NCI-H1105 treated with DMSO at 0.1 percent for 48 hours (cell line): ENCODE results near the gene TMEM141.
"Not testable (repeated sequence)": the region's sequence is repeated elsewhere in the genome, so short reads cannot be mapped to it uniquely, and the experiment has no call there.

Source experiments
- DNase-seq: peaks from one replicate; lab custom pipeline; 2025; lab: John Stamatoyannopoulos, UW

The TMEM141 gene

DNA sequence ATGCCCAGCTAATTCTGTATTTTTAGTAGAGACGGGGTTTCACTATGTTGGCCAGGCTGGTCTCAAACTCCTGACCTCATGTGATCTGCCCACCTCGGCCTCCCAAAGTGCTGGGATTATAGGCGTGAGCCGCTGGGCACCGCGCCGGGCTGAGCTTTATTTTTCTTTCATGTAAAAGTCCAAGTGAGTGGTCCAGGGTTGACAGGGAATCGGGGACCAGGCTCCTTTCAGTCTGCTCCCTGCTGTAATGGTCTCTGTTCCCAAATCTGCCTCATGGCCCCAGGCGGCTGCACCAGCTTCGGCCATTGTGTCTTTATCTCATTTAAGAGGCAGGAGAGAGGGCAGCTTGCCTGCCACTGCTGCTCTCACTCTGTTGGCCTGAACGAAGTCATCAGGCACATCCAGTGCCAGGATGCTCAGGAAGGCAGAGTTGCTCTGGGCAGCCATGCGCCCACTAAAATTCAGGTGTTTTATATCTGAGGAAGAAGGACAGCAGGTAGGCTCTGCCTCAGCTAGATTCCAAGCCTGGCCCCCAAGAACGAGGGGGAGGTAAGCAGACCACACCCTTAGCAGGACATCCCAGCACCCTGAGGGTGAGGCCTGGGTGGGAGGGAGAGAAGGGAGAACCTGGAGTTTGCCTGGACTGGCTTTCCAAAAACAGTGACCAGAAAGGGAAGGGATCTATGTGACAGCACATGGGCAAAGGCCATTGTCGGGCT, 3.3 kb downstream of the TMEM141 start:
- no peak for DNase-seq

DNA sequence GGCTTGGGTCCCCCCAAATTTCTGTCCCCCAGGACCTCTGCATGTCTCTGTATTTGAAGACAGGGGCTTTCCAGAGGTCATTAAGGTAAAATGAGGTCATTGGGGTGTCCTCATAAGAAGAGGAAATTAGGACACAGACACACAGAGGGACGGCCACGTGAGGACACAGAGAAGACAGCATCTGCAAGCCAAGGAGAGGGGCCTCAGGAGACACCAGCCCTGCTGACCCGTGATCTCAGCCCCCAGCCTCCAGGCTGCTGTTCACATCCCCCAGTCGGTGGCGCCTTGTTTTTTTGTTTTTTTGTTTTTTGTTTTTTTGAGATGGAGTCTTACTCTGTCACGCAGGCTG, 3.8 kb downstream of the TMEM141 start:
- DNase-seq, result no peak

DNA sequence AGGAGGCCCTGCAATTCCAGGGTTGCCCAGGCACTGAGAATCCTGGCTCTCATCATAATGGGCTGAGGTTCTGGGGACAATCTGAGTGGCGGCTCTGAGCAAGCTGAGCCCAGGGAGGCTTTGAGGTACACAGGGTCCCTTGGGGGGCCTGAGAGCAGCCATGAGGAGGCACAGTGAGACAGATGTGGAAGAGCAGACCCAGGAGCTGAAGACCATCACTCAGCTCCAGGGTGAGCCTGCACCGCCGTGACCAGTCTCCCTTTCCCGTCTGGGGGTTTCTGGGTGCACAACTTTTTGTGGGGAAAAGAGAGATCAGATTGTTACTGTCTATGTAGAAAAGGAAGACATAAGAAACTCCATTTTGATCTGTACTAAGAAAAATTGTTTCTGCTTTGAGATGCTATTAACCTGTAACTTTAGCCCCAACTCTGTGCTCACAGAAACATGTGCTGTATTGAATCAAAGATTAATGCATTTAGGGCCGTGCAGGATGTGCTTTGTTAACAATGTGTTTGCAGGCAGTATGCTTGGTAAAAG, 5.2 kb downstream of the TMEM141 start, which contains the start of gene CCDC183:
CCDC183 (plus strand) TSS at position 101 of the 537 bp plus-strand sequence; CDS start at position 161, 60 bp downstream.
- DNase-seq, result no peak

DNA sequence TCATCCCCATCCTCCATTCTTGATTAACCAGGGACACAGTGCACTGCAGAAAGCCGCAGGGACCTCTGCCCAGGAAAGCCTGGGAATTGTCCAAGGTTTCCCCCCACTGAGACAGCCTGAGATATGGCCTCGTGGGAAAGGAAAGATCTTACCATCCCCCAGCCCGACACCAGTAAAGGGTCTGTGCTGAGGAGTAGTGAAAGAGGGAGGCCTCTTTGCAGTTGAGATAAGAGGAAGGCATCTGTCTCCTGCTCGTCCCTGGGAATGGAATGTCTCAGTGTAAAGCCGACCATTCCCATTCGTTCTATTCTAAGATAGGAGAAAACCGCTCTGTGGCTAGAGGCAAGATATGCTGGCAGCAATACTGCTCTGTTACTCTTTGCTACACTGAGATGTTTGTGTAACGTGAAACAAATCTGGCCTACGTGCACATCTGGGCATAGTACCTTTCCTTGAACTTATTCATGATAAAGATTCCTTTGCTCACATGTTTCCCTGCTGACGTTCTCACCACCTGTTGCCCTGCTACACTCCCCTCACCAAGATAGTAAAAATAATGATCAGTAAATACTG, 5.7 kb downstream of the TMEM141 start:
- not testable (repeated sequence) for DNase-seq

DNA sequence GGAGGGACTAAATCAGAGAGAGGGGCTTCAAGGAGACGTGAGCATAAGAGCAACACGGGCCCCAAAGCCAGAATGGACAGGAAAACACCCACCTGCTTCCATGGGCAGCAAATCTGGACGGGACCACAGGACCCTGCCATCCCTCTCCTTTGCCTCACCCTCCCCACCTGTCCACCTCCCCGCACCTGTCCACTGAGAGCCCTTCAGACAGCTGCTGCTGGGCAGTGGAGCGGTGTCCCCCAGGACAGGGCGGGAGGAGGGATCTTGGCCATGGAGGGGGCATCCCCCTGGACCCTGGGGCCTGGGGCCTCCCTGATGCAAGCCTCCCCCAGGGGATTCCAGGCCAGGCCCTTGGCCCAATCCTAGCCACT, 7.5 kb downstream of the TMEM141 start:
- DNase-seq, result no peak

DNA sequence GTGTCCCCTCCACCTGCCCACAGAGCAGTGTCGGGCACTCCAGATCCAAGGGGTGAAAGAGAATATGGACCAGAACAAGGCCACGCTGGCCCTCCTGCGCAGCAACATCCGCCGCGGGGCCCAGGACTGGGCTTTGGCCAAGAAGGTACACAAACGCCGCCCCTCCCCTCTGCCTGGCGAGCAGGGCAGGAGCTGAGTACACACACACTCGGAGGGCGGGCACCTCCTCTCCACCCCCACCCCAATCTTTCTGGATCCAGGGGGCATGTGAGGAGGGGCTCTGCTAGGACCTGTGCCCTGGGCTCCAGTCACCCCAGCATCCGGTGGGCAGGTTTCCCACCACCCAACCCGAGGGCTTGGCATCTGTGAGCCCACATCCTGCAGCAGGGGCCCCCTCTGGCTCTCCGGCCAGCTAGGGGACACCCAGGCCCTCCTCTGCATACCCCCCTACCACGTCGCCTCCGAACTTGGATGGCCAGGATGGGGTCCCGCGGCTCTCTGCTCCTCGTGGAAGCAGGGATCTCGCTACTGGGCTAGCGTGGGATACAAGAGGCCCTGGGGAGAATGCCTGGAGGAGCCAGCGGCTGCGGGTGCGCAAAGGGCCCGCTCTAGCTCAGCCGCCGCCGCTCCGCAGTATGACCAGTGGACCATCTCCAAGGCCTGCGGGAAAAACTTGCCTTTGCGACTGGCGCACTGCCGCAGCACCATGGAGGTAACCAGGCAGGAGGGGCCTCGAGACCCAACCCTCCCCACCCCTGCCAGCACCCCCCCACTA, 8.1 kb downstream of the TMEM141 start:
- DNase-seq, result peak; percentile 38

DNA sequence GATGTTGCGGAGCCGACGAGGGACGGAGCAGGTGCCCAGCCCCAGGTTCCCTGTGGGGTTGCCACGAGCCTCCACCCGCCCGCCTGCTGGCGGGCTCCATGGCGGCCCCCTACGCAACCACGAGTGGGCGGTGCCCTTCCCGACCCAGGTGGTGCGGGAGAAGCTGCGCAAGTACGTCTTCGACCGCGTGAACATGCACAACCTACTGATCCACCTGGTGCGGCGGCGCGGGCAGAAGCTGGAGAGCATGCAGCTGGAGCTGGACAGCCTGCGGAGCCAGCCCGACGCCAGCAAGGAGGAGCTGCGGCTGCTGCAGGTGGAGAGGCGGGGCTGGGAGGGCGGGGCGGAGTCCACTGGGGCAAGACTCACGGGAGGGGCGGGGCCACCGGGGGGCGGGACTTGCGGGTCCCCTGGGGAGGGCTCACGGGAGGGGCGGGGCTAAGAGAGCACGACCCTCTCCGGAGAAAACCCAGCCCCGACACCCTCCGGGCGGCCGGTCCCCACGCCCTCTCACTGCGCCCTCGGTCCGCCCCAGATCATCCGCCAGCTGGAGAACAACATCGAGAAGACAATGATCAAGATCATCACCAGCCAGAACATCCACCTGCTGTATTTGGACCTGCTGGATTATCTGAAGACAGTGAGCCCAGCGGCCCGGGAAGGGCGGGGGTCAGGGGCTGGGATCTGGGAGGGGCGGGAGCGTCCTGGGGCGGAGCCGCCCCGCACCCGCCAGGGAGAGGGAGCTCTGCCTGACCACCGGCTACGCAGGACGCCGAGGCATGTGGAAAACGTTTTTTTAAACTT, 8.9 kb downstream of the TMEM141 start:
- peak; percentile 93 for DNase-seq

DNA sequence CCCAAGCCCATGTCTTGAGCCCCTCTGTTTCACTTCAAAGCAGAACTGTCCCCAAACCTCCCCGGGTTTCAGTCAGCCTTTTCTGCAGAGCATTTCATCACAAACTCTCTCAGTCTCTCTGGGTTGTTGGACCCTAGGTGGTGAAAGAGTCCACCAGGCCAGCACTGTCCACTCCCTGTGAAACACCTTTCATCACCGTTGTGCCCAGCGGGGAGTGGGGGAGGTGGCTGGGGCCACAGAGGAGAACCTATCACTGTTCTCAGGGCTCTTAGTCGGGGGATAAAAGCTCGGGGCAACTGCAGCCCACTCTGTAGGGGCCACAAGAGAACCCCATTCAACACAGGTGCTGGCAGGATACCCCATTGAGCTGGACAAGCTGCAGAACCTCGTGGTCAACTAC, 11.2 kb downstream of the TMEM141 start:
- DNase-seq, result no peak

DNA sequence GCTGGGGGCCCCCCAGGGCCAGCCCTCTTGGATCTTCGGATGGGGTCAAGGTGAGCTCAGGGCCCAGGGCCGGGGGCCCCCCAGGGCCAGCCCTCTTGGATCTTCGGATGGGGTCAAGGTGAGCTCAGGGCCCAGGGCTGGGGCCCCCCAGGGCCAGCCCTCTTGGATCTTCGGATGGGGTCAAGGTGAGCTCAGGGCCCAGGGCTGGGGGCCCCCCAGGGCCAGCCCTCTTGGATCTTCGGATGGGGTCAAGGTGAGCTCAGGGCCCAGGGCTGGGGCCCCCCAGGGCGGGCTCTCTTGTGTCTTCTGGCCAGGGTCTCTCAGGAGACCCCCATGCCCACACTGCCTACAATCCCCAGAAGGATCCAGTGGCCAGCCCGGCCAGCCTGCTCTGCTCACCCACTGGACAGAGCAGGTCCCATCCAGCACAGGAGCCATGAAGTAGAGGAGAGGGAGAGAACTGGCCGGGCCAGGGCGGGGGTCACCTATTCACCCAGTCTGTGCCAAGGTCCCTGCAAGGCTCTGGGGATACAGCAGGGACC, 11.9 kb downstream of the TMEM141 start:
- DNase-seq, result not testable (repeated sequence)

DNA sequence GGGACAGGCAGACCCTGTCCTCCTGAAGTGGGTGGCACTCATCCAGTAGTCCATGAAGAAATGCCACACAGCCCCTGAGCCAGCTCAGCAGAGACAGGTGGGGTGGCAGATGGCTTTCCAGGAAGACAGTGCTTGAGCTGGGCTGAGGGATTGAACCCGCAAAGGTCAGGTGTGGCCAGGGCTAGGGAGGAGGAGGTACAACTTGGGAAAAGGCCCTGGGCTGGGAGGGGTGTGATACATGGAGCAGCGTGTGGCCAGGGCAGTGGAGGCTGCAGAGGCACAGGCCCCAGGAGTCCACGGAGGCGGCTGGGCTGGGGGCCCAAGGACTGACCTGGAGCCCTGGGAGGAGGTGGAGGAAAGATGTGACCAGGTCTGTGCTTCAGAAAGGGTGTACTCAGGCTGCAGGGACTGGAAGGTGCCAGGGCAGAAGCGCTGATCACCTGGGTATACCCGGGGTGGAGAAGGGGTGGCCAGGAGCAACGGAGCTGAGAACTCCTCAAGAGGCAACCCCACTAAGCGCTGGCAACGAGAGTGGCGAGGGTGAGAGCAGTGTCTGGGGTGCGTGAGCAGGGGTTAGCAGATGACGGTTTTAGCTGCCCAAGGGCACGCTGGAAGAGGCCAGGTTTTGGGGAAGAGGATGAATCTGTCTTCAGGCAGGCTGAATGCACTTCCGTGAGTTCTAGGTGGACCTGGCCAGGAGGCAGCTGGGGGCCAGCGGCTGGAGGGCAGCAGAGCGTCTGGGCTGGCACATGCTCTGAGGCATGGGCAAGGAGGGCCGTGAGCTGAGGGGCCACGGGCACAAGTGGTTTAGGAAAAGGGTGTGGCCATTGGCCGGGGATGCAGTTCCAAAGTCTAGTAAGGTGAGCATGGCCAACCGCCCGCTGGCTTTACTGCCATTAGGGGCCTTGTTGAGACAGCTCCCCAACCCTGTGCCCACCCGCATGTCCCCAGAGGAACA, 12.7 kb downstream of the TMEM141 start:
- DNase-seq, result no peak

DNA sequence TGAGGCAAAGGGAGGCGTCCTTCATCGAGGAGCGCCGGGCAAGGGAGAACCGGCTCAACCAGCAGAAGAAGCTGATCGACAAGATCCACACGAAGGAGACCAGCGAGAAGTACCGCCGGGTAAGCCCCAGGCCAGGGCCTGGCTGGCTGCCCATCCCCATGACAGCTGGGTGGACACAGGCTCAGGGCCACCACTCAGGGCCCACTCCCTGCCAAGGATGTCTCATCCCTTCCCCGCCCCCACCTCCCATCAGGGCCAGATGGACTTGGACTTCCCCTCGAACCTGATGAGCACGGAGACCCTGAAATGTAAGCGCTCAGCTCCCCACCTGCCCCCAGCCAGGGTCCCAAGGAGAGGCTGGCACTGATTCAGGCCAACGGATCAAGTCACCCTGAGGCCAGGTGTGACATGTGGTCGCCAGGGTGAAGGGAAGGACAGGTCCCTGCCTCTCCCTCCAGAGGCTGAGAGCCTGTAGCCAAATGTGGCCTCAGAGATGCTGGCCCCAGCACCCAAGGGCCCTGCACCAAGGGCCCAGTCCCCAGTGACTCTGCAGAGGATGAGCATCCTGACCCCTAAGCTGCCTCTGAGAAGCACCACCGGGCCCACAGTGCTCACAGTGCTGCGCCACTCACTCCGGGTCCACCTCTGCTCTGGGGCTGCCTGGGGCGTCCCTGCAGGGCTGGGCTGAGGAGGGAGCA, 13.5 kb downstream of the TMEM141 start:
- no peak for DNase-seq

DNA sequence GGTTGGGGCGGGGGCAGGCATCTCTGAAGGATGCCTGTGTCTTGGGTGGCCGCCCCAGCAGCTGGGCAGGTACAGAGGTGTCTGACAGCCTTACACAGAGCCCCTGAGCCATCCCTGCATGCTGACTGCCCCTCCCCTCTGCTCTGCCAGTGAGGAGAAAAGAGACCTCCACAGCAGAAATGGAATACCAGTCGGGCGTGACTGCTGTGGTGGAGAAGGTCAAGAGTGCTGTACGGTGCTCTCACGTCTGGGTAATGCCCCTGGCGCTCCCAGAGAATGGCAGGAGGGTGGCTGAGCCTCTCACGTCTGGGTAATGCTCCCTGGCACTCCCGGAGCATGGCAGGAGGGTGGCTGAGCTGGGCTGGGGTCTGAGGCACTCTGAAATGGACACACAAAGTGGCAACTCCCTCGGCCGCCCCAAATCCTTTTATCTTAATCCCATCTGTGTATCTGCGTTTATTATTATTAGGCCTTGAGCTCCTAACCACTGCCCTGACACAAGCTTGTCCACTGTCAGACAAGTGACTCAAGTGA, 14.1 kb downstream of the TMEM141 start:
- no peak for DNase-seq

DNA sequence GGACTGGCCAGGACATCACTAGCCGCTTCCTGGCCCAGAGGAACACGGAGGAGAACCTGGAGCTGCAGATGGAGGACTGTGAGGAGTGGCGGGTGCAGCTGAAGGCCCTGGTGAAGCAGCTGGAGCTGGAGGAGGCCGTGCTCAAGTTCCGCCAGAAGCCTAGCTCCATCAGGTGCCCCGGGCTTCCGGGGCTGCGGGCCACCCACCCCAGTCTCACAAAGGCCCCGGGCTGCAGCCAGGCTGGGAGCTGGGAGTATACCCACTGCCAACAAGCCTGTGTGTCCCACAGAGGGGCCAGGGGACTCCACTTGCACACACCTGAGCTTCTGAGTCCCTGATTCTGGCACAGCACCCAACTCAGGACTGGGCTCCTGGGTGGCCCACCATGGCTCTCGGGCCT, 14.9 kb downstream of the TMEM141 start:
- no peak for DNase-seq

DNA sequence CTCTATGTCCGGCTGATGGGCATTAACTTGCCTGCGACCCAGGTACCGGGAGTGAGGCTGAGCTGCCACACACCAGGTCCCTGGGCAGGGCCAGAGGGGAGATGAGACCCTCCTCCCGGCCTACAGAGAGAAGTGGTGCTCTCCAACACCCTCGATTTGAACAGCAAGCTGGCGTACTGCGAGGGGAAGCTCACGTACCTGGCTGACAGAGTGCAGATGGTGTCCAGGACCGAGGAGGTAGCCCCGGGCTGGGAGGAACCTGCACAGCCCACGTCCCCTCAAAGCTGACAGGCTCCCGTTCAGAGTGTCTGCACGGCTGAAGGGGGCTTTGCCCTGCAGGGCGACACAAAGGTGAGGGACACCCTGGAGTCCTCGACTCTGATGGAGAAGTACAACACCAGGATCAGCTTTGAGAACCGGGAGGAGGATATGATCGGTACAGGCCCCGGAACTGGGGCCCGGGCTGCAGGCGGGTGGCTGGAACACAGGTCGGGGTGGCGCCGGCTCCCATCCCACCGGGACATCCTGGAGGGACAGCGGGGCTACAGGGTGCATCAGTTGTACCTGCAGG, 15.6 kb downstream of the TMEM141 start:
- no peak for DNase-seq

DNA sequence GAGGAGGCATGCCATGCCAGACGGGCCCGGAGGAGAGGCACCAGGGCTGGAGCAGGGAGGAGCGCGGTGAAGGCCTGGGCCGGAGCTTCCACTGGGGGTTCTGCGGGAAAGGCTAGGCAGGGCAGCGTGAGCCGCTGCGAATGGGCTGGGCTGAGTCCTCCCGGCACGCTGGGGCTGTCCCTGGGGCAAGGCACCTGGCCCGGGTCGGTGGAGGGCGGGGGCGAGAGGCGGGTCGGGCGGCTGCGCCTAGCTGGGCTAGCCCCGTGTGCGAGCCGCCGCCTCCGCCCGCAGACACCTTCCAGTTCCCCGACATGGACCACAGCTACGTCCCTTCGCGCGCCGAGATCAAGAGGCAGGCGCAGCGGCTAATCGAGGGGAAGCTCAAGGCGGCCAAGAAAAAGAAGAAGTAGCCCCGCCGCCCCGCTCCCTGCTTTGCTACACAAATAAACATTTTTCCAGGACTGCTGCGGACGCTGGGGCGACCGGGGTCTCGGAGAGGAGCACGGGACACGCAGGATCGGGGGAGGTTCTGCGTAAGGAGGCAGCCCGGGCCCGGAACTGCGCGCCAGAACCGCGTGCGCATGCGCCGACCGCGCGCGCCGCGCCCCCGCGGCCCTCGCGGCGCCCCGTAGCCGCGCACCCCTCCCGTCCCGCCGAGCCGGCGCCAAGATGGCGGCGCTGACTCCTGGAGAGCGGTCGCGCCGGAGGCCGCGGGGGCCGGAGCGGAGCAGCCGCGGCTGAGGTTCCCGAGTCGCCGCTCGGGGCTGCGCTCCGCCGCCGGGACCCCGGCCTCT, 16.3 kb downstream of the TMEM141 start, which contains the start of gene RABL6:
RABL6 (plus strand) TSS at position 668 of the 794 bp plus-strand sequence. CDS start 249 bp downstream, outside the sequence.
- DNase-seq, result peak; percentile 67

DNA sequence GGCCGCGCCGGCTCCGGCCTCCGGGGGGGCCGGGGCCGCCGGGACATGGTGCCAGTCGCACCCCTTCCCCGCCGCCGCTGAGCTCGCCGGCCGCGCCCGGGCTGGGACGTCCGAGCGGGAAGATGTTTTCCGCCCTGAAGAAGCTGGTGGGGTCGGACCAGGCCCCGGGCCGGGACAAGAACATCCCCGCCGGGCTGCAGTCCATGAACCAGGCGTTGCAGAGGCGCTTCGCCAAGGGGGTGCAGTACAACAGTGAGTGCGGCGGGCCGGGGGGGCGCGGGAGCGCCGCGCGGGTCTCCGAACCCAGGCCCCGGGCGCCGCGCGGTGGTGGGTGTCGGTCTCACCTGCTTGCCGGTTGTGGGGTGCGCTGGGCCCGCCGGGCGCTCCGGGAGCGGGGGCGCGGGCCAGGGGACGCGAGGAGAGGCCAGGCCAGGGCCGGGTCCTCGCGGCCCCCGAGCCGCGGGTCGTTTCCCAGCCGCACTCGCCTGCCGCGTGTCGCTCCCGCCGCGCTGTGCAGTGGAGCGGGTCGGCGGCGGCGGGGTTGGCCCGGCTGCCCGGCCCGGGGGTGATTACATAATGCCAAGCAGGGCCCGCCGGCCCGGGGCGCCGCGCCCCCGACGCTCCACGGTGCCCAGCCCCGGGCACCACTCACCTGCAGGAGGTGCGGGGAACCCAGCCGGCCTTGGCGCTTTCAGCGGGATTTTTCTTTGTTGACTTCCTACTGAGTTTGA, 17.1 kb downstream of the TMEM141 start:
- DNase-seq, result no peak

DNA sequence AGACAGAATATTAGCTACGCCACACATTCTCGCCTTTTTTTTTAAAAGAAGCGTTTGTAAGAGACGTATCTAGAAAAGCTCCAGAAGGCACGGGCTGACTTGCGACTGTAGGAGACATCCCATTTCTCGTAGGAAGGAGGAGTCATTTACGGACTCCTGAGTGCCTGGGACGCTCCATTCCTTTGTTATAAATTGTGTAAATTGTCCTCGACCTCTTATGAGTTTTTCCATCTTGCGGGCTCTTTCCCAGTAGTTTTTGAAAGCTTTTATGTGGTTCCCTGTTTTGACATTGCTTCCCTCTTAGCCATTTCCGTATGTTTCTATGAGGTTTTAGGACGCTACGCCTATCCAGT, 17.6 kb downstream of the TMEM141 start:
- no peak for DNase-seq
